CD4-positive, alpha-beta T cell (primary cell): ENCODE results near the gene ARHGEF33. TPM values are rescaled to one million over a fixed set of nuclear protein-coding genes. Genes with fewer than 3 reads are reported as not detected.

ENCODE experiments used
- ATAC-seq: fragments of 200-7000 bp; cut with Tn5 transposase; one replicate; pipeline ENCODE4 v1.10.0; 2022; ENCODE audit warnings: mild to moderate bottlenecking; ENCODE audit not compliant: poor library complexity
- CTCF ChIA-PET: fragments of 350-600 bp; sonication (Branson Sonifier 250); formaldehyde crosslinking; loops from one replicate; lab custom pipeline; 2021; ENCODE audit warnings: antibody characterized with exemption, inconsistent platforms; lab: Charles Lee
- POLR2A ChIA-PET: fragments of 350-600 bp; sonication (Branson Sonifier 250); formaldehyde crosslinking; loops from one replicate; lab custom pipeline; 2021; ENCODE audit warnings: antibody characterized with exemption, inconsistent platforms; lab: Charles Lee
- DNase-seq, 14 experiments: peaks; one replicate each; pipeline ENCODE4 v3.0.0-alpha.2; 2013 to 2020; ENCODE audit warnings: mixed read lengths in 2 of 14
- H3K27ac ChIP-seq, 2 donors: one replicate each; pipeline versions ENCODE4 v1.5.1 to v1.7.0; 2013; ENCODE audit warnings: low read length in 2 of 2, low read depth in 1 of 2, mild to moderate bottlenecking in 1 of 2
- H3K27me3 ChIP-seq, 2 experiments: 1 replicate in 1 of 2; 2 replicates in 1 of 2; pipeline versions ENCODE4 v1.6.1 to v1.7.0; 2013; ENCODE audit warnings: low read length in 2 of 2, control low read depth in 1 of 2, mild to moderate bottlenecking in 1 of 2, moderate library complexity in 1 of 2; ENCODE audit not compliant: insufficient read depth in 2 of 2, control insufficient read depth in 1 of 2
- H3K36me3 ChIP-seq: one replicate; pipeline ENCODE4 v1.6.1; 2013; ENCODE audit warnings: low read length, control low read depth; ENCODE audit not compliant: insufficient read depth
- H3K4me1 ChIP-seq: one replicate; pipeline ENCODE4 v1.6.1; 2013; ENCODE audit warnings: low read length, control low read depth; ENCODE audit not compliant: insufficient read depth
- H3K4me3 ChIP-seq: one replicate; pipeline ENCODE4 v1.5.1; 2013; ENCODE audit warnings: mild to moderate bottlenecking, low read length, moderate library complexity
- H3K9me3 ChIP-seq, 2 experiments: 1 replicate in 1 of 2; 2 replicates in 1 of 2; pipeline versions ENCODE4 v1.6.1 to v1.7.0; 2013; ENCODE audit warnings: low read length in 2 of 2, mild to moderate bottlenecking in 2 of 2, control low read depth in 1 of 2, moderate library complexity in 1 of 2; ENCODE audit not compliant: control insufficient read depth in 1 of 2, insufficient read depth in 1 of 2
- H3K27ac Mint-ChIP-seq: one replicate; pipeline ENCODE4 v1.8.0; 2020; ENCODE audit warnings: mixed read lengths
- H3K27me3 Mint-ChIP-seq: one replicate; pipeline ENCODE4 v1.8.0; 2021; ENCODE audit warnings: mixed read lengths
- H3K36me3 Mint-ChIP-seq: one replicate; pipeline ENCODE4 v1.8.0; 2021; ENCODE audit warnings: low read depth, mixed read lengths
- H3K4me1 Mint-ChIP-seq: one replicate; pipeline ENCODE4 v1.8.0; 2021; ENCODE audit warnings: low read depth, mixed read lengths
- H3K4me3 Mint-ChIP-seq: one replicate; pipeline ENCODE4 v1.8.0; 2020; ENCODE audit warnings: mild to moderate bottlenecking, mixed read lengths
- H3K9me3 Mint-ChIP-seq: one replicate; pipeline ENCODE4 v1.8.0; 2020; ENCODE audit warnings: mixed read lengths
- intact Hi-C, 2 experiments: fragments of 100-400 bp; cut with DNase I in 1 of 2; cut with micrococcal nuclease in 1 of 2; formaldehyde crosslinking; loops; one replicate each; pipeline versions ENCODE4 v1.15.1 to v1.9.0; 2023 to 2025; cut with DNase I, micrococcal nuclease
- total RNA-seq, 174 experiments: library from RNA in 2 of 174; stranded (reverse) in 2 of 174; gene quantifications; one replicate each; pipeline ENCODE4 v1.2.3 and lab custom pipeline; 2021 to 2026
- TF ChIP-seq, protein P1 (sequence below): fragments of 200-600 bp; IDR thresholded peaks from one replicate; pipeline ENCODE4 v1.8.0; 2022; ENCODE audit warnings: antibody characterized with exemption, mild to moderate bottlenecking

ARHGEF33 gene
- total RNA-seq, 2 experiments from 2014 or later: not detected

DNA sequence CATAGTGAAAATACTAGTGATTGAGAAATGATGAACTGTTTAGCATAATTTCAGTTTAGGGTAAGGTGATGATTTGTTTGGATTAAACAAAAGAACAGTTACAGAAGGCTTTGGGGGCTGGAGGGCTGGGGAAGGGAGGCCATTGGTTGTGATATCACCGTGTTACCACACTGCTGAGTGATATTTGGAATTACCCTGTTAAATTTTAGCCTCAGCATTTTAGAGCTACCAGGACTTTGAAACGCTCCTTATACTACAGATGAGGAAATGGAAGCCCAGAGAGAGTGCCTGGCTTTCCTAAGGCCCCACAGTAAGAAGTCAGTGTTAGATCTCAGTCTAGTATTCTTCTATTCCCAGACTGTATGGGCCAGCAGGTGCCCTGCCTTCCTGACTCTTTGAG, 15.6 kb downstream of the ARHGEF33 start:
- no peak for ATAC-seq
- H3K4me1 ChIP-seq: no peaks in the 10 kb centered on the region
- no peaks in the 10 kb centered on the region for H3K27me3 ChIP-seq
- no peak overlapping the region for H3K4me3 Mint-ChIP-seq
- DNase-seq: no peak
- no peaks in the 10 kb centered on the region for H3K27me3 Mint-ChIP-seq
- no peak overlapping the region for H3K27ac ChIP-seq
- intact Hi-C loops: no loop called here
- TF ChIP-seq, protein P1, sequence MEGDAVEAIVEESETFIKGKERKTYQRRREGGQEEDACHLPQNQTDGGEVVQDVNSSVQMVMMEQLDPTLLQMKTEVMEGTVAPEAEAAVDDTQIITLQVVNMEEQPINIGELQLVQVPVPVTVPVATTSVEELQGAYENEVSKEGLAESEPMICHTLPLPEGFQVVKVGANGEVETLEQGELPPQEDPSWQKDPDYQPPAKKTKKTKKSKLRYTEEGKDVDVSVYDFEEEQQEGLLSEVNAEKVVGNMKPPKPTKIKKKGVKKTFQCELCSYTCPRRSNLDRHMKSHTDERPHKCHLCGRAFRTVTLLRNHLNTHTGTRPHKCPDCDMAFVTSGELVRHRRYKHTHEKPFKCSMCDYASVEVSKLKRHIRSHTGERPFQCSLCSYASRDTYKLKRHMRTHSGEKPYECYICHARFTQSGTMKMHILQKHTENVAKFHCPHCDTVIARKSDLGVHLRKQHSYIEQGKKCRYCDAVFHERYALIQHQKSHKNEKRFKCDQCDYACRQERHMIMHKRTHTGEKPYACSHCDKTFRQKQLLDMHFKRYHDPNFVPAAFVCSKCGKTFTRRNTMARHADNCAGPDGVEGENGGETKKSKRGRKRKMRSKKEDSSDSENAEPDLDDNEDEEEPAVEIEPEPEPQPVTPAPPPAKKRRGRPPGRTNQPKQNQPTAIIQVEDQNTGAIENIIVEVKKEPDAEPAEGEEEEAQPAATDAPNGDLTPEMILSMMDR: no peak
- no peaks in the 10 kb centered on the region for H3K36me3 ChIP-seq
- peaks cover 8% of the 10 kb centered on the region for H3K4me1 Mint-ChIP-seq
- CTCF ChIA-PET: no interaction called here
- H3K4me3 ChIP-seq: no peak overlapping the region
- POLR2A ChIA-PET: no interaction called here
- no peaks in the 10 kb centered on the region for H3K36me3 Mint-ChIP-seq
- H3K27ac Mint-ChIP-seq: no peak overlapping the region
- no peaks in the 10 kb centered on the region for H3K9me3 ChIP-seq
- no peaks in the 10 kb centered on the region for H3K9me3 Mint-ChIP-seq

DNA sequence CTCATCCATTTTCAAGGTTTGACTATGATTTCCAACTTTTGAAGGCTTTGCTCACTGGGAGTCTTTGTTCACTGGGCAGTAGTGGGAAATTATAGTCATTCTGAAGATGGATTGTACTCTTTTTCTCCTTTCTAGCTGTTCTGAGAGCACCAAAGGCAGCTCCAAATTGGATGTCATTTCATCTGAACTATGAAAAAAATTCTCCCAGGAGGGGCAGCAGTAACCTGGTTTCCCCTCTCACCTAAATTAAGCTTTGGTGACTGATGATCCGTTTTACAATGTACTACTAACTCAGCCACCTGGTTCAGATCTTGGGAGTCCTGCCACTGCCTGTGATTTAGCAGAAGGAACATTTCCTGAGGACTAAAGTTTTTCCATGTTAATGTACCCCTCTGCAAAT, 17.6 kb downstream of the ARHGEF33 start:
- Mint-ChIP-seq H3K27me3 (no peaks in the 10 kb centered on the region), H3K9me3 (no peaks in the 10 kb centered on the region), H3K4me1 (peaks cover 8% of the 10 kb centered on the region), H3K36me3 (no peaks in the 10 kb centered on the region), H3K4me3 (no peak overlapping the region), H3K27ac (no peak overlapping the region)
- Histone ChIP-seq H3K27me3 (no peaks in the 10 kb centered on the region), H3K27ac (no peak overlapping the region), H3K36me3 (no peaks in the 10 kb centered on the region), H3K4me3 (no peak overlapping the region), H3K4me1 (no peaks in the 10 kb centered on the region), H3K9me3 (no peaks in the 10 kb centered on the region)
- DNase-seq (no peak), ATAC-seq (no peak)
- TF ChIP-seq, protein P1: no peak
- ChIA-PET POLR2A (no interaction called here), CTCF (no interaction called here)
- intact Hi-C loops: no loop called here

DNA sequence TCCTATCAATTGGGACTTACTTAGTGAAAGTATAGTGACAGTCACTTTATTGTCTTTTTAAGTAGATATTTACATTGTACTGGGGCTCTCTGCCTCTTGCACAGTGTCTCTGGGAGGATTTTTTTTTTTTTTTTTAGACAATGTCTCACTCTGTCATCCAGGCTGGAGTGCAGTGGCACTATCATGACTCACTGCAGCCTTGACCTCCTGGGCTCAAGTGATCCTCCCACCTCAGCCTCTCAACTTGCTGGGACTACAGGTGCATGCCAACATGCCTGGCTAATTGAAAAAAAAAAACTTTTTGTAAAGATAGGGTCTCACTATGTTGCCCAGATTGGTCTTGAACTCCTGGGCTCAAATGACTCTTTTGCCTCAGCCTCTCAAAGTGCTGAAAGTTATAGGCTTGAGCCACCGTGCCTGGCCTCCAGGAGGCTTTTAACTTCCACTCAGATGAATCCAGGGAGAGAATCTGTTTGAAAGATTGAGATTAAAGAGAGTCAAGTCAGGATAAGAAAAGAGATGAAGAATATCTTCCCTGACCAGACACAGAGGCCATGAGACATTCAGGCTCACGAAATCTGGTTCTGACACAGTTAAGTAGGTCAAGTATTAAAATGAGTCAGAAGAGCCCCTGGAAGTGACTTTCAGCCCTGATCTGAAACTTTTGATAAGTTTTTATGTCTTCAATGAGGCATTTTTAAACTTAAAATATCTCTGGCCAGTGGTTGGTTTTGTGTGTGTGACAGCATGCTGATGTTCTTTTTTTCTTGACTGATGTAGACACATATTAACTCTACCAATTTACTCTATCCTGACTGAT, 18.3 kb downstream of the ARHGEF33 start:
- Mint-ChIP-seq H3K36me3 (no peaks in the 10 kb centered on the region), H3K27me3 (no peaks in the 10 kb centered on the region), H3K4me1 (peaks cover 8% of the 10 kb centered on the region), H3K27ac (no peak overlapping the region), H3K4me3 (no peak overlapping the region), H3K9me3 (no peaks in the 10 kb centered on the region)
- no peaks in the 10 kb centered on the region for H3K27me3 ChIP-seq
- no peak for ATAC-seq
- no peaks in the 10 kb centered on the region for H3K36me3 ChIP-seq
- DNase-seq: no peak
- no peaks in the 10 kb centered on the region for H3K9me3 ChIP-seq
- H3K4me1 ChIP-seq: no peaks in the 10 kb centered on the region
- no peak overlapping the region for H3K4me3 ChIP-seq
- no peak overlapping the region for H3K27ac ChIP-seq
- intact Hi-C loops: no loop called here
- ChIA-PET CTCF (no interaction called here), POLR2A (no interaction called here)
- TF ChIP-seq, protein P1: no peak
